COLO668 (cell line): Measurements from ENCODE around the gene TBX15.

Experiments
- DNase-seq: peaks from one replicate; lab custom pipeline; 2025; ENCODE audit not compliant: unreplicated experiment; lab: John Stamatoyannopoulos, UW

TBX15 gene

DNA sequence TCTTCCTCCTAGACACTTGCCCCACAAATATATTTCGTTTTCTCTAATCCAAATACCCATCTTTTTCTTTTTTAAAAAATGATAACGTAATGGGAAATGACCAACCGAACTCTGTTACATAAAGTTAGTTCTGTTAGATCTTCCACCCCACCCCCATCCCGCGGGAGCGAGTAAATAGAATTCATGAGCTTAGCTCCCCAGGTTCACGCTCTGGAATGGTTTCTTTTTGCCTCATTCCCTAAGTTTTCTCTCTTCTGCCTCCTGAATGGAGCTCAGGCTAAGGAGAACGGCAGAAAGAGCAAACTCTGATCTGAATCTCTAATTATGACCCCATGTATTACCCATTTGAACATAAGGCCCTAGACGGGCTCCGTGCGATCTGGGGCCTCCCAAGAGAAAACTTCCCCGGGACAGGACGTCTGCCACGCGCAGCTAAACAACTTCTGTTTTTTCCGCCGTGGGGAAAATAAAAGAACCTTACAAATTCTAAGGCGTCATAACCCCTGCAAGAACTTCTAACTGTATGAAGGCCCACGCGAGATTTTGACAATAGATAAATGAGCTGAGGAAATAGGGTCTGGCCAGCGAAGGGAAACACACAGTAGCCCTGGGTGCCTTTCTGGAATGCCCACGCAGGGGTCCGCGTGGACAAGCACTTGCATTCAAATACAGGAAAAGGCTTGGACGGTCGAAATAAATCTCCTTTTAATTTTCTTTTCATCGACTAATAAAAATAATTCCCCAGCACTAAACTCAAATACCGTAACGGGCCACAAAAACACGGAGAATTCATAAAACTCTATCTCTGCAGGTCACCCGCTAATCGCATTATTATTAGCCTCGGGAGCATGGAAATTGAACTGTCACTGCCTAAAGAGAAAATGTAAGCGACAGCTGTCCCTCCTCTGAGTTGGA lies 2.2 kb downstream of the TBX15 start:
- DNase-seq = no peak

DNA sequence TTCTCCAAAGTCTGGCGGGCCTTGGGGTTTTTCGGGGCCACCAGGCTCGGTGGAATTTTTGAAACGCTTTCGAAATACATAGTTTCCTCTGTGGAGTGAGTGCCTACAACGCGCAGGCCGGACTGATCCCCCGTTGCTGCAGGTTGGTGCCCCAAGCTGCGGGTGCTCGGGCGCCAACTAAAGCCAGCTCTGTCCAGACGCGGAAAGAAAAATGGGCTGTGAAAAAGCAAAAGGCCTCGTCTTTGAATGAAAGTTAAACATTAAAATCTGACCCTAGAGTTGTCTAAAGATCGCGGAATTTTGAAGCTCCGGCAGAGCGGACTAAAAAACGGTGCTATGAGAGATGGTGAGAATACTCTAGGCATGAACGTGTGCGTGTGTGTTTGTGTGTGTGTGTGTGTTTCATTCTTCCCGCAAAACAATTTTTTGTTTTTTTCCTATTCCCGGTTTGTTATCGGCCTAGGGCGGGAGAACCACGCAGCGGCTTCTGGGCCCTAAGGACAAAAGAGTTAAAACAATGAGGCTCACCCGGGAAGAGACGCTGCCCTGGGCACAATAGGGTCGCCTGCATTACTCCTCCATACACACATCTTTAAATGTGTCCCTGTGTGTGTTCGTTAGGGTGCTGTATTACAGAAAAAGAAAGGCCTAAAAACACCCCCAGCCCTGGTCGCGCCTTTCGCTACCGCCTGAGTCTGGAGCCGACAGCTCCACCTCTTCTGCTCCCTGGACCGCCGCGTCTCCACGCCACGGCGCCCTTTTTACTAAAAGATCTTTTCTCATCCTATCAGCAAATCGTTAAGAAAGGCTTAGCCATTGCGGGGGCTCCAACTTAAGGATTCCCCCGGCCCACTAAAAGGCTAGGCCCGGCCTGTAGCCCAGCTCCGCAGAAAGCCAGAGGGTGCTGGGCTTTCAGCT lies 3.2 kb downstream of the TBX15 start:
- no peak for DNase-seq

DNA sequence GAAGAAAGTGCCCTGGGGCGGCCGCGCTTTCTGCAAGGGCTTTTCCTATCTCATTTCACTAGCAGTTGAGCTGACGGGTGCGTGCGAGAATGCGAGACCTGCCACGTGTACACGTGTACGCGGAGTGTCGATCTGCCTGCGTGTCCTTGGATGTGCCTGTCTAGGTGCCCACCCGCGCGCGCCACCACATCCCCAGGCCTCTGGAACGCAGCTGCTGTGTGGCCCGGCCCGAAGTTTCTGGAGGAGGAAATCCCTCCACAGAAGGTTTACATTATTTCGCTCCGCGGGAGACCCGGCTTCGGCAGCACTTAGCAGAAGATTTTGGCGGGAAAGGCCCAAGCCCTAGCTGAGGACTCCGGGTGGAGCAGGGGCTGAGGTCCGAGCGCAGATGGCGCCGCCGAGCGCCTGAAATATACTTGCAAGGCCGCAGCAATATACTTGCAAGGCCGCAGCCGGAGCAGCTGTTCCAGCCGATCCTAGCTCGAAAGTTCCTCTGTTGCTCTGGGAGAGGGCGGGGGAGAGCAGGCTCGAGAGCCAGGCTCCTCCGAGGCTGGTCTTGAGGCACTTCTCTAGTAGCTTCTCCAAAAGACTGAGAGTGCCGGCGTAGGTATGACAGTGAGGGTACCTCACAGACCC lies 3.9 kb downstream of the TBX15 start:
- no peak for DNase-seq

DNA sequence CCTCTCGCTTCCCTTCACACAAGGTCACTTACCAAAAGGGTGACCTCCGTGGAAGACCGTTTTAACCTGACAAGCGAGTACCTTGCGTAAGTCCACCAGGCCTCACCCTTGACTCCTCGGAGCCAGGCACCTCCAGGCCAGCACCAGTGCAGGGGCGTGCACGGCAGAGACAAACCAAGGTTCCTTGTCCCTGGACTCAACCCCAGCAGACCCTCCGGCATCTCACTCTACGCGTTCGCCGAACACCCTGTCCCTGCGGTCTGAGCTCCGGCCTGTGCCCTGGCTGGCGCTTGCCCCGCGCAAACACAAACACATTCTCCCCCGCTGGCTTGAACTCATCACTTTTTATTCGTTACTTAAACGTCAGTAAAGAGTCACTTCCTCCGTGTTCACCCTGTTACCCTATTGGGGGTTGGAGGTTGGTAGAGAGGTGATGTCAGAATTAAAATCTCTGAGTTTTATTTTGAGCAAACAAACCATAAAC lies 4.5 kb downstream of the TBX15 start:
- no peak for DNase-seq

DNA sequence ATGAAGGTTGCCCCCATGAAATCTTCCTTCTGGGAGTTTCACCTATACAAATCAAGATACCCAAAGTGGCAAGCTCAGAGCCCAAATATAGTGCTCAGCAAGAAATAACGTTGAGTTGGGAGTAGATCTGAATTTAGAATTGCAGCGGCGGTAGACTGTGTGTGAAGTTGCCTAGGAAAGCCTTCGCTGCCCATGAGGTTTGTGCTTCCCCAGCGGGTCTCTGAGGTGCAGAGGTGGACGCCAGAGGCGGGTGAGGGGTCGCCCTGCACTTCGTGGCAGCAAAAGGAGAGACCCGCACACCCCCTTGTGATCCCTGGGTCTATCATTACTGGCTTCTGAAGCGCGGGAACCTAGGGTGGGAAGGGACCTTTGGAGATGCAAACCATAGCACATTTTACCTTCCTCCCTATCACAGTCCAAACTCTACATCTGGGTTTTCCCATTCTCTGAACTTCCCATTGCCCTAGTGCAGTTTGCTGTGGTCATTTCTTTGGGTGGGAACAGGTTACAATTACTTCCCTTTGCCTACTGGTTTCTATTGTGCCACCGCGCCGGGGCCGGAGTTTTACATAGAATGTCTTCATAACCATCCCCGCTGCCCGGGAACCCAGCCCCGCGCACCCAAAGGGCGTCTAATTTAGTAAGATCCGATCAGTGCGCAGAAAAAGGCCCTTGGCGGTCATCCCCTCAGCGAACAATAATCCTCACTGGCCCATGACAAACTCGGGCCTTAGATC lies 5.2 kb downstream of the TBX15 start:
- DNase-seq = no peak

DNA sequence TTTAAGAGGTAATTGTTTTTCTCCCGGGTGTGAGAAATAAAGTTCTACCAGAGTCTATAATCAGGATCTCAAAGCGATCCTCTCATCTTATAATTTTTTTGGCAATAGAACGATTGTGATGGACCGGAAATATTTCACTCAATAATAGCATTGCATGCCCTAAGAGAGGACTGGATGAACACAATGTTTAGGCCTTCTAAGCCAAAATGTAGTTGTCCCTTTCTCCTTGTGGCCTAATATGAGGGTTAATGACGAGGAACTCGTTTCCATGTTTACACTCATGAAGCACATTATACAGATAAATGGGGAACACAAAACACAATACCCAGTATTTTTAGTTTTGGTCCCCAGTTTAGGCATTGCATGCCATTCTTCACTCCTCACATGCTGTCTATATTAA lies 5.9 kb downstream of the TBX15 start:
- no peak for DNase-seq

DNA sequence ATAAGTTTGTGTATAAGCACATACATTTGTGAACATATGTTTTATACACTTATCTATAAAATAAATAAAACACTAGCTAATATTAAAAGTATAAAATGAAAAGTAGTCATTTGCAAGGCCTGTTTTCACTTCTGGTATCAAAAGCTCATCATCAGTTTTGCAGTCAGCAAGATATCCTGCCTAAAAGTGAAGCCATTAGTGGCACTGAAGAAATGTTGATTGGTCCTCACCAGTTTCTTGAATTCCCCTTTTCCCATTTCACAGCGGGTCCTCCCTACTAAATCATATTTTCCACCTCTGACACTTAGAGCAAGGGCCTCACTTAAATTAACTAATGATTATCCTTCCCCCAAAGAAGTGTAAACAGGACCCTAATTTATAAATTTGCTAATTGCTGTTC lies 6.7 kb downstream of the TBX15 start:
- no peak for DNase-seq

DNA sequence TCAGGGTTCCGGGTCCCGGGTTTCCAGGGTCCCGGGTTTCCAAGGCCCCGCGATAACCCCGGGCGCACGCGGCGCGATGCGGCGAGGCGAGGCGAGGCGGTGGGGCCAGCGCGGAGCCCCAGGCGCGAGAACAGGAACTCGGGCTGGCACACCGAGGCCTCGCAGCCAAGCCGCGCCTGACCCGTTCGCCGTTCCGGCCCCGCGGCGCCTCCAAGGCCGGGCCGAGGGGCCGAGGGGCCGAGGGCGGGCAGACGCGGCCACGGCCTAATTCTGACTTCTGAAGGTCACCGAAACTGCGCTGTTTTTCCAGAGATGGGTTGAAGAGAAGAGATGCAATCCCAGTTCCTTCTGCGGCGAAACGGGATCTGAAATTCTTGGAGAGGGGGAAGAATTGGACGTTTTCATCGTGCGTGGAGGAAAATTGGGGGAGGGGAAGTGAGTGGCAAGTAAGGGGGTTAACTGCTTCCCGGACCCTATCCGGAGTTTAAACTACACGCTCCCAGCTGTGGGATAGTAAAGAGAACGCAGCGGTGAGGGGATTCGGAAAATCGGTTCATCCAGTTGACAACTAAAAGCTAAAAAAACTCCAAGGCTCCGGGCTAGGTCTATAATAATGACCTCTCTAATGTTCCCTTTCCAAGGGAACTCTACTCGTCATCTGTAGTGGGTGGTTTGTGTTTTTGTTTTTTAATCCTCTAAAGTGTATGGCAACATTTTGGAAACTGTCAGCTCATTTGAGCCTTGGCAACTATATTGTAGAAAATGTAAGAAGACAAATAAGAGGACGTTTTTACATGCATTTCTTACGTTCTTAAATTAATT lies 8.2 kb downstream of the TBX15 start:
- no peak for DNase-seq

DNA sequence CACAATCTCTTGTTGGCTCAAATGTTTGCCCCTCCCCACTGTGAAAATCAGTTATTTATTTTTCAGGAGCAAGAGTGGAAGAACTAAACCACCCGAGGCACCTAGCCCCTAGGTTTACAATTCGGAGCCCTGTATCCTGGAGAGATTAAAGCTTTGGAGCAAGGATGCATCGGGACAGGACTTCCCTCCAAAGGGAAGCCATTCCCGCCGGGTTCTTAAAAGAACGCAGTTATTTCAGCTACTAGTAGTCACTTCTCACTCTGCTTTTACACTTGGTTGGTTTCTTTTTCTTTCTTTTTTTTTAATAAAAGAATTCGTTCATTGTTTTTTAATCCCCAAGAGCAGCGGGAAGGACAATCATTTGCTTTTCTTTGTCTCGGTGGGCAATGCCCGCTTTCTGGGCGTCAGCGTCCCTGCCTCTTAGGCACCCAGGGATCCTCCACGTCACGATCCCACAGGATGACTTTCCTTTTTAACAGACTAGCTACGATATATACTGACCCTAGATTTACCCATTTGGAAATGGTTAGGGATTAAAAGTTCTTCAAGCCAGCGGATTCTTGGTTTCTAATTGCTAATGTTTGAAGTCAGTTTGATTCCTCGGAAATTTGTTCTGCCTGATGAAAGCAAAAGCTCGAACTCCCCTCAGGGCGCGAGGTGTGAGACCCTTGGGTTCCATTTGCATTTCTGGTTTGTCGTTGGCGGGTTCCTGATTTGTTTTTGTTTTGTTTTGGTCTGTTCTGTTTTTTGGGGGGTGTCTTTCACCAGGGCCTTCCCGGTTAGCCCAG lies 9.0 kb downstream of the TBX15 start:
- DNase-seq = no peak

DNA sequence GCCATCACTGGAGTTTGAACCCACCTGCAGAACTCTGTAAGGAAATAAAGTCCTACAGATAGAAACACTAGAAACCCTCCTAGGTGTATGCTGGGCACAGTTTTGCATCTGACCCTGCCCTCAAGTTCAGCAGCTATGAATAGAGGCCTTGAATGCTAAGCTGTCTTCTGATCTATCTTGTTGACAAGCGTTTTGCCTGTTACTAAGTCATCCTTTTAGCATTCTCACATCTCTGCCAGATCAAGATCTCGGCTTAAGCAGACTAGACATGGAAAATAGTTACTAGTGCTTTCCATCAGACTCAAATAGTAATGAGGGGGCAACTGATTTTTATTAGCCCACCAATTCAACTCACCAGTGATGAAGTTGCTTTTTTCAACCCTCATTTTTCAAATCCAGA lies 10.5 kb downstream of the TBX15 start:
- DNase-seq = no peak

DNA sequence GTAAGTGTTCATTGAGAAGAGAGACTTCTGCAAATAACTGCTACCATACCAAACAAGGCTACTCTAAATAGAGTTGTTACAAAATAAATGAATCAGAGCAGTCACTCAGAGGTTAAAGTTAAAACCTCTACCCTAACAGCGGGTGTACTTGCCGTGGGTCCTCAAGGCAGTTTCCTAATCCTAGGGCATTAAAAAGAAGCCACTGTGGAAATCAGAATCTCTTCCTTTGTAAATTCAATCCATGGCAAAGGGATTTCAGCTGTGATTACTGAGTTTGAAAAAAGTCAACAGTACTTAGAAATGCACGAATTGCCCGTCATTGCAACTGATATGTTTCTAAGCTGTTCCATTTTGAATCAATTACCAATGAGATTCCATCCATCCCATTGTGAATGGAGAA lies 13.5 kb downstream of the TBX15 start:
- DNase-seq = no peak

DNA sequence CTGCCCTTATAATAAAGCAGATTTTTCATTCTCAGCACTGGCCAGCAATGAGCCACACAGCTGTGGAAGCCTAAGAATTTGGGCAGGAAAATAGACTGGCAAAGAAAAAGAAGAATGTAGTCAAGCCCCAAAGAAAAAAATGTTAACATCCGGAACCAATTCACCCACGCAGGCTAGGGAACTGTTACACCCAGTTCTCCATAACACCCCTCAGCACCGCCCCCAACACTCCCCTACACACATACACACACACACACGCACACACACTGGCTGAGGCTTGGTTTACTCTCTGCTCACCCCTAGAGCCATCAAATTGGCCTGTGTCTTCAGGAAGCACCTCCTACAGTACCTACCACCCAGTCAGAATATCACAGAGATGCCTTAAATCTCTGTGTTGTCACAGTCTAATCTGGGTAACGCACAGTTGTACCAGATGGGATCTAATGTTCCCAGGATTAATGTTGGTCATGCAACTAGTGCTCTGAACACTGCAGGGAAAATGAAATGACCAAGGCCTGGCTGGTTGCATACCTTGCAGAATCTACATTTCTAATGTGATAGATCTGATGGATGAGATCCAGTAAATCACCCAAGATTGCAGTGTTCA lies 14.5 kb downstream of the TBX15 start:
- DNase-seq = no peak

DNA sequence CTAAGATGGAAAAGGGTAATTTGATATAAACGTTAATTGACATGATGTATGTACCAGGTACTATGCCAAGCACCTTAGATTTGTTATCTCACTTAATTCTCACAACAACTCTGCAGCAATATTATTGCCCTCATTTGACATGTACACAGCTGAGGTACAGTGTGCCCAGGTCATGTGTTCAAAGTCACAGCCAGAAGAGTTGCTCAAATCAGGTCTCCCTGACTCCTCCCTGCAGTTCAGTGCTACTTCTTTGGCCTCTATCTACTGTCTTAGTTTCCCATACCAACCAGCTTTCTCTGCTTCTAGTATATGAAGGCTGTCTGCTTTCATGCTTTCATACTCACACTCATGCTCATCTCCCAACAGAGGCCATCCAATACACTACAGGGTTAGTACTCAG lies 15.1 kb downstream of the TBX15 start:
- no peak for DNase-seq

DNA sequence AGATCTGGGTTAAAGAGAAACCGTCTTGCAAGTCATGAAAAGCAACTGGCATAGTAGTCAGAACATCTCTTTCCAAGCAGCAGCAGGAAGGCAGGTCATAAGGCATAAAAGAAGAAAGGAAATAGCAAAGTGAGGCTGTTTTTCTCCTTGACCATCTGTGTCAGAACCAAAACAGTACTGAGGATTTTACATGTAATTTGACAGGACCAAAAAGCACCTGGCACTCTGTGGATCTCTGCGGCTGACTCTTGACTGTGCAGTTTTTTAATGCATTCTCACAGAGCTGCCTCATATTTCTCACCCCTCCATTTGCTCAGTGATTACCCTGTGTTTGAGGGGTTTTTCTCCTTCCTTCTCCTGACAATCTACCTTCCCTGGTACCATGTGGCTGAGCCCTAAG lies 17.7 kb downstream of the TBX15 start:
- no peak for DNase-seq

DNA sequence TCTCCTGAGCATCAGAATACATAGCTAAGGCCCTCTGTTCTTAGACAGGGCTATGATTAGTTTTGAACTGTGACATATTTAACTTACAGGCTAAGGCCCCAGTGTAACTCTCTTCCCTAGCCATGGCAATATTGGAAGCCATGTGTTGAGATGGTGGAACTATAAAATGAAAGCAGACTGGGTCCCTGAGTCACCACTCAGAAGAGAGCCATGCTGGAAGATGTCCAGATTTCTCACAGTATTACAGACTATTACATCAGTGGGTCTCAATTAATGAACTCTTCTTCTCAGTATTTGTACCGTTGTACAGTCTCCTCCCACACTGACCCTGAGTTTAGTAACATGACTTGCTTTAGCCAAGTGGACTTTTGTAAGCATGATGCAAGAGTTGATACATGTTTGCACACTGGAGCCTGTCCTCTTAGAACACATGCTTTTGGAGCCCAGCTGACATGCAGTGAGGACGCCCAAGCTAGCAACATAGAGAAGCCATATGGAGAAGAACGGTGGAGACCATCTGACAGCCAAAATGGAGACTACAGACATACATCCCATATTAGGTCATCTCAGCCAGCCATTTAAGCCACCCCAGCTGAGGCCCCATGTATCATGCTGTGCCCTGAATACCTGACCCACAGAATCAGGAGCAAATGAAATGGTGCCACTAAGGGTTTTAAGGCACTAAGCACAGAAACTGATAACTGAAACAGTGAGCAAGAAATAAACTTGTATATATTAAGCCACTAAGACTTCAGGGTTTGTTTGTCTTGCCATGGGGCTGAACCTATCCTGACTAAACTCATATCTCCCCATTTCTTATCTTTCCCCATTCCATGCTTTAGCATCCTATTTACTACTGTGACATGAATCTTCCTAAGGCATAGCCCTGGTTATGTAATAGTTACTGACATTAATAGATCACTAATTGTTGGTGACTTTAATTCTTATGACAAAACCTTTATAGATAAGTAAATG lies 24.4 kb downstream of the TBX15 start:
- DNase-seq = no peak

DNA sequence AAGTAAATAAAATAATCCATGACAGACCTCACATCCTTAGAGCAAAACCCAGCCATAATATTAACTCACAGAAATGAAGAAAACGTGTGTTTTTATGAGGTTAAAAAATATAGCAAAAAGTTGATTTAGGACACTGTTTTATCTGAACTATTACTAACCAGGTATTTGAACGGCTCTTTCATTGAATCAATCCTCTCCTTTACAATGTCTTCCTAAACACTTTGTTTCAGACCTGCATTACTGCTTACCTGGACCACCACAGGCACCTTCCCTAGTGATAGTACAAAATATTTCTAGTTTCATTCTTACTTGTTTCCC lies 25.0 kb downstream of the TBX15 start:
- DNase-seq = no peak

DNA sequence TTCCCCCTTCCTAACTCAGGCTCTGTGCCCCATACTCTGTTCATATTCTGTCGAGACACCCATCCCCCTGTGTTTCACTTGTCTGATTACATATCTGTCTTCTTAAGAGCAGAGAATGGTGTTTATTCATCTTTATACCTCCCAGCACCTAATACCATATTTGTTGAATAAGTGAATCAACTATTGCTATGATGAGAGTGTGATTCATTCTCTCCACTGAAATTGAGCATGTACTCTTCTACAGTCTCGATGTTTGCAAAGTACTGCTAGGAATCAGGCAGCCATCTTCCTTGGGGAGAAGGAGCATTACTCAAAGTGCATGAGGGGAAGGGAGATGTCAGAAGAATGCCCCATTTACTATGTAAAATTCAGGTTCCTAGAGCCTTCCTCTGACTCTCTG lies 27.0 kb downstream of the TBX15 start:
- DNase-seq = no peak
